Astrocyte (in vitro differentiated cells and primary cell): ENCODE data around the gene HOXB7.

Source experiments
- CTCF ChIP-seq: IDR thresholded peaks from 2 replicates; pipeline ENCODE4 v1.5.1; 2011; ENCODE audit warnings: low read depth, mild to moderate bottlenecking, inconsistent platforms, low read length, moderate library complexity; ENCODE audit not compliant: insufficient read depth
- EZH2 ChIP-seq: IDR thresholded peaks from 2 replicates; pipeline ENCODE4 v1.6.1; 2012; ENCODE audit warnings: mild to moderate bottlenecking, low read length, inconsistent platforms; ENCODE audit not compliant: insufficient read depth

GRCh38 chr17:48630009-48630924, 19.4 kb upstream of the HOXB7 start:
- TF ChIP-seq CTCF (no peak), EZH2 (peak; percentile 33)
